Measurements from ENCODE around the gene GAL3ST1. TPM values are rescaled to one million over a fixed set of nuclear protein-coding genes. Genes with fewer than 3 reads are reported as not detected.

Gene GAL3ST1
- polyA plus RNA-seq, 1 experiment = not detected

DNA sequence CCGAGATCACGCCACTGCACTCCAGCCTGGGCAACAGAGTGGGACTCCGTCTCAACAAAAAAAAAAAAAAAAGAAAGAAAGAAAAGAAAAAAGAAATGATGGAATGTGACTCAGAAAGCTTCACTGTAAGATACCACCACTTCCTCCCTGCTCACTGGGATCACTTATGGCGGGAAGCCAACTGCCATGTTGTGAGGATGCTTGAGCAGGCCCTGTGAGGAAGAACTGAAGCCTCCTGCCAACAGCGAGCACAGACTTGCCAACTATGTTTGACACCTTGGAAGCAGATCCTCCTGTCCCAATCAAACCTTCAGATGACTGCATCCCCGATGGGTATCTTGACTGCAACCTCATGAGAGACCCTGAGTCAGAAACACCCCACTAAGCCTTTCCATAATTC lies 36.2 kb downstream of the GAL3ST1 start:
- no peaks in the 10 kb centered on the region for H3K36me3 ChIP-seq (ENCODE audit: control insufficient read depth, insufficient read depth, low read length)
- H3K4me3 ChIP-seq (ENCODE audit: low read depth, low read length) = no peak overlapping the region
- H3K27me3 ChIP-seq (ENCODE audit: control insufficient read depth, insufficient read depth, low read length) = peaks cover 12% of the 10 kb centered on the region
- TF ChIP-seq, protein P1, sequence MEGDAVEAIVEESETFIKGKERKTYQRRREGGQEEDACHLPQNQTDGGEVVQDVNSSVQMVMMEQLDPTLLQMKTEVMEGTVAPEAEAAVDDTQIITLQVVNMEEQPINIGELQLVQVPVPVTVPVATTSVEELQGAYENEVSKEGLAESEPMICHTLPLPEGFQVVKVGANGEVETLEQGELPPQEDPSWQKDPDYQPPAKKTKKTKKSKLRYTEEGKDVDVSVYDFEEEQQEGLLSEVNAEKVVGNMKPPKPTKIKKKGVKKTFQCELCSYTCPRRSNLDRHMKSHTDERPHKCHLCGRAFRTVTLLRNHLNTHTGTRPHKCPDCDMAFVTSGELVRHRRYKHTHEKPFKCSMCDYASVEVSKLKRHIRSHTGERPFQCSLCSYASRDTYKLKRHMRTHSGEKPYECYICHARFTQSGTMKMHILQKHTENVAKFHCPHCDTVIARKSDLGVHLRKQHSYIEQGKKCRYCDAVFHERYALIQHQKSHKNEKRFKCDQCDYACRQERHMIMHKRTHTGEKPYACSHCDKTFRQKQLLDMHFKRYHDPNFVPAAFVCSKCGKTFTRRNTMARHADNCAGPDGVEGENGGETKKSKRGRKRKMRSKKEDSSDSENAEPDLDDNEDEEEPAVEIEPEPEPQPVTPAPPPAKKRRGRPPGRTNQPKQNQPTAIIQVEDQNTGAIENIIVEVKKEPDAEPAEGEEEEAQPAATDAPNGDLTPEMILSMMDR (IDR thresholded peaks at IDR 0.05; ENCODE audit: insufficient read depth, low read depth, low read length) = no peak
- no peak for DNase-seq (ENCODE audit: low read depth)
- CTCF ChIA-PET = no interaction called here
- POLR2A ChIA-PET = no interaction called here

DNA sequence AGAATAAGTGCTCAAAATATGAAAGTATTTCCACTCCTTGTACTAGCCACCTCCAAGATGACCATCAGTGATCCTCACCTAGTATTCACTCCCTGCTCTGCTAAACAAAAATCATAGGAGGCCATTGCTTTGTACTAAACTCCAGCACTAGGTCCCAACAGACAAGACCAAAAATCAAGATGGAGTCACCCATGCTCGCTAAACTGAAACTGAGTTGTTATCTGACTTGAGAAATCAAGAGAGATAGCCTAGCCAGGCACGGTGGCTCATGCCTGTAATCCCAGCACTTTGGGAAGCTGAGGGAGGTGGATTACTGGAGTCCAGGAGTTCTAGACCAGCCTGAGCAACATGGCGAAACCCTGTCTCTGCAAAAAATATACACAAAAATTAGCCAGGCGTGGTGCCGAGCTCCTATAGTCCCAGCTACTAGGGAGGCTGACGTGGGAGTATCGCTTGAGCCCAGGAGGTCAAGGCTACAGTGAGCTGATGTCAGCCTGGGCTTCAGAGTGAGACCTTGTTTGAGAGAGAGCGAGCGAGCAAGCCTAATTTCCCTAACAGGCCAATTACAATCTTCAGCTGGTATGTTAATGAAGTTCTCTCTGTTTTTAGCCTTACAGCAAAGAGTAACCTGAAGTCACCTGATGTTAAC lies 37.3 kb downstream of the GAL3ST1 start:
- H3K4me3 ChIP-seq (ENCODE audit: low read depth, low read length) = no peak overlapping the region
- ChIA-PET CTCF (no interaction called here), POLR2A (no interaction called here)
- no peaks in the 10 kb centered on the region for H3K36me3 ChIP-seq (ENCODE audit: control insufficient read depth, insufficient read depth, low read length)
- peaks cover 8% of the 10 kb centered on the region for H3K27me3 ChIP-seq (ENCODE audit: control insufficient read depth, insufficient read depth, low read length)
- TF ChIP-seq, protein P1 (IDR thresholded peaks at IDR 0.05; ENCODE audit: insufficient read depth, low read depth, low read length) = no peak
- no peak for DNase-seq (ENCODE audit: low read depth)

- ChIA-PET CTCF (interaction anchor here (0.8 to 1.7 kb wide), 2 partner anchors 32 to 93 kb away, joined by 3 to 5 read pairs; no protein-coding TSS in a partner anchor), POLR2A (no interaction called here)
- H3K4me3 ChIP-seq (ENCODE audit: low read depth, low read length) = no peak overlapping the region
- TF ChIP-seq, protein P1 (IDR thresholded peaks at IDR 0.05; ENCODE audit: insufficient read depth, low read depth, low read length) = no peak
- DNase-seq (ENCODE audit: low read depth) = no peak
- H3K36me3 ChIP-seq (ENCODE audit: control insufficient read depth, insufficient read depth, low read length) = no peaks in the 10 kb centered on the region
- H3K27me3 ChIP-seq (ENCODE audit: control insufficient read depth, insufficient read depth, low read length) = peaks cover 3% of the 10 kb centered on the region; the same call in 1 of the 2 replicates
Measured at GRCh38 chr22:30535182-30535581, 39.3 kb downstream of the GAL3ST1 start.

- H3K36me3 ChIP-seq (ENCODE audit: control insufficient read depth, insufficient read depth, low read length) = no peaks in the 10 kb centered on the region
- TF ChIP-seq, protein P1 (IDR thresholded peaks at IDR 0.05; ENCODE audit: insufficient read depth, low read depth, low read length) = no peak
- CTCF ChIA-PET = no interaction called here
- DNase-seq (ENCODE audit: low read depth) = no peak
- H3K27me3 ChIP-seq (ENCODE audit: control insufficient read depth, insufficient read depth, low read length) = peaks cover 3% of the 10 kb centered on the region; the same call in 1 of the 2 replicates
- POLR2A ChIA-PET = no interaction called here
- H3K4me3 ChIP-seq (ENCODE audit: low read depth, low read length) = no peak overlapping the region
Measured at GRCh38 chr22:30531651-30532608, 42.5 kb downstream of the GAL3ST1 start.

DNA sequence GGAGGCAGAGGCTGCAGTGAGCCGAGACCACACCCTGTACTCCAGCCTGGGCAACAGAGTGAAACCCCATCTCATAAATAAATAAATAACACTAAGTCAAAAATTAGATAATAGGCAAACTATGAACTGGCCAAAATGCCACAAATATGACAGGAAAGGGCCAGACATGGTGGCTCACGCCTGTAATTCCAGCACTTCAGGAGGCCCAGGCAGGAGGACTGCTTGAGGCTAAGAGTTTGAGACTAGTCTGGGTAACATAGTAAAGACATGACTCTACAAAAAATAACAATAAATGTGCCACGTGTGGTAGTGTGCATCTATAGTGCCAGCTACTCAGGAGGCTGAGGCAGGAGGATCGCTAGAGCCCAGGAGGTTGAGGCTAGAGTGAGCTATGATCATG lies 47.8 kb downstream of the GAL3ST1 start:
- CTCF ChIA-PET = no interaction called here
- TF ChIP-seq, protein P1 (IDR thresholded peaks at IDR 0.05; ENCODE audit: insufficient read depth, low read depth, low read length) = no peak
- POLR2A ChIA-PET = no interaction called here
- Histone ChIP-seq H3K27me3 (ENCODE audit: control insufficient read depth, insufficient read depth, low read length) (0 out of 2 replicates have a peak, but pooled peaks cover 2% of the 10 kb centered on the region), H3K36me3 (ENCODE audit: control insufficient read depth, insufficient read depth, low read length) (no peaks in the 10 kb centered on the region), H3K4me3 (ENCODE audit: low read depth, low read length) (no peak overlapping the region)
- no peak for DNase-seq (ENCODE audit: low read depth)
